Iris pigment epithelial cell (primary cell): Measurements from ENCODE around the gene GCAT.

Experiments used
- DNase-seq: peaks from one replicate; pipeline ENCODE4 v3.0.0-alpha.2; 2011; ENCODE audit warnings: low read depth

GCAT gene

DNA sequence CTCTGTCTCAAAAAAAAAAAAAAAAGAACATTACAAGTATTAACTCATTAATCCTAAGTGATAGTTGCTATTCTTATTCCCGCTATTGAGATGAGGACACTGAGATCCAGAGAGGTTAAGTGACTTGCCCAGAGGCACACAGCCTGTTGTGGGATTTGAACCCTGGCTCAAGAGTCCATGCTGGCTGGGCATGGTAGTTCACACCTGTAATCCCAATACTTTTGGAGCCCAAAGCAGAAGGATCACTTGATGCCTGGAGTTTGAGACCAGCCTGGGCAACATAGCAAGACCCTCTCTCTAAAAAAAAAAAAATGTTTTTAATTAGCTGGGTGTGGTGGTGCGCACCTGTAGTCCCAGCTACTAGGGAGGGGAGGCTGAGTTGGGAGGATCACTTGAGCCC is 4.1 kb downstream of the GCAT start:
- DNase-seq = no peak

DNA sequence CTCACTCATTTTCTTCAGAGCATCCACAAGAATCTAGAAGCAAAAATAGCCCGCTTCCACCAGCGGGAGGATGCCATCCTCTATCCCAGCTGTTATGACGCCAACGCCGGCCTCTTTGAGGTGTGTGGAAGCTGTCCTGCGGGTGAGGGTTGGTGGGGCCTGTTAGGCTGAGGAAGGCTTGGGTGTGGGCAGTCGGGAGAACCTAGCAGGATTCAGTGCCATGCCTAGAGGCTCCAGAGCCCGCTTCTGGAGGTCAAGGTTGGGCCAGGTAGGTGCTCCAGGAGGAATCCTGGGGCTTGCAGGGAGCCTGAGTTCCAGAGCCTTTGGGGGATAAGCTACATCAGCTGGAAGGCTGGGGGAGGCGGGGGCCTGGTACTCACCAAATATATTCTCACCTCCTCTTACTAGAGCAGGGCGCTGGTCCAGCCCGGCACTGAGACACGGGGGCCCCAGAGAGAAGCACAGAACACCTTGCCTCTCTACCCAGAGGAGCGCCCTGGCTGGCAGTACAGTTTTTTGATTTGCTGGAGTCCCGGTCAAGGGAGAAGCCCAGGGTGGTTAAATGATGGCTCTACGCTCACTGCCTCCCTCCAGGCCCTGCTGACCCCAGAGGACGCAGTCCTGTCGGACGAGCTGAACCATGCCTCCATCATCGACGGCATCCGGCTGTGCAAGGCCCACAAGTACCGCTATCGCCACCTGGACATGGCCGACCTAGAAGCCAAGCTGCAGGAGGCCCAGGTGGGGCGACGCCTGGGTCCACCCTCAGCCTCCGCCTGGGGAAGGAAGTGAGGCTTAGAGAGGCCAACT is 5.3 kb downstream of the GCAT start:
- no peak for DNase-seq

DNA sequence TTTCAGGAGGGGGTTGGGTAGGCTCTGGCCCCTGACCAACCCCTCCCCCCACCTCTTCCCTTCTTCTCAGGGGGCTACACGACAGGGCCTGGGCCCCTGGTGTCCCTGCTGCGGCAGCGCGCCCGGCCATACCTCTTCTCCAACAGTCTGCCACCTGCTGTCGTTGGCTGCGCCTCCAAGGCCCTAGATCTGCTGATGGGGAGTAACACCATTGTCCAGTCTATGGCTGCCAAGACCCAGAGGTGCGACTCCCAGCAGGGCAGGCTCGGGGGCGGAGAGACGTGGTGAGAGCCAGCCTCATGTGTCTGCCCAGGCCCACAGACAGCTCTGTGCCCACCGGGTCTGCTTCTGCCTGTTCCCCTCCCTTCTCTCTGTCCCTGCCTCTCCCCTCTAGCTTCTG is 7.9 kb downstream of the GCAT start:
- no peak for DNase-seq

DNA sequence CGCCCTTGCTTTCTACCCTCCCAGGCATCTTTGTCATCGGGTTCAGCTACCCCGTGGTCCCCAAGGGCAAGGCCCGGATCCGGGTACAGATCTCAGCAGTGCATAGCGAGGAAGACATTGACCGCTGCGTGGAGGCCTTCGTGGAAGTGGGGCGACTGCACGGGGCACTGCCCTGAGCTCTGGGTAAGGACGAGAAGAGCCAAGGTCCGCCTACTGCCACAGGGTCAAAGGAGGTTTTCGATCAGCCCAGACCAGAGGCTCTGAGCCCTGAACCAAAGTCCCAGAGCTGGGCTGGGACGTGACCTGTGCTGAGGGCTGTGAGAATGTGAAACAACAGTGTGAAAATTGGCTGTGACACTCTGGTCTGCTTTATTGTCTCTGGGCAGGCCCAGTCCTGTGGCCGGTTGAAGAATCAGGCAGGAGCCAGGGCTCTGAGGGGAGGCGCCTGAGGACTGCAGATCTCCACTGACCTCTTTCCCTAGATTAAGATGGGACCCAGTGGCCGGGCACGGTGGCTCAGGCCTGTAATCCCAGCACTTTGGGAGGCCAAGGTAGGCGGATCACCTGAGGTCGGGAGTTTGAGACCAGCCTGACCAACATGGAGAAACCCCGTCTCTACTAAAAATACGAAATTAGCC is 8.9 kb downstream of the GCAT start:
- DNase-seq = no peak

DNA sequence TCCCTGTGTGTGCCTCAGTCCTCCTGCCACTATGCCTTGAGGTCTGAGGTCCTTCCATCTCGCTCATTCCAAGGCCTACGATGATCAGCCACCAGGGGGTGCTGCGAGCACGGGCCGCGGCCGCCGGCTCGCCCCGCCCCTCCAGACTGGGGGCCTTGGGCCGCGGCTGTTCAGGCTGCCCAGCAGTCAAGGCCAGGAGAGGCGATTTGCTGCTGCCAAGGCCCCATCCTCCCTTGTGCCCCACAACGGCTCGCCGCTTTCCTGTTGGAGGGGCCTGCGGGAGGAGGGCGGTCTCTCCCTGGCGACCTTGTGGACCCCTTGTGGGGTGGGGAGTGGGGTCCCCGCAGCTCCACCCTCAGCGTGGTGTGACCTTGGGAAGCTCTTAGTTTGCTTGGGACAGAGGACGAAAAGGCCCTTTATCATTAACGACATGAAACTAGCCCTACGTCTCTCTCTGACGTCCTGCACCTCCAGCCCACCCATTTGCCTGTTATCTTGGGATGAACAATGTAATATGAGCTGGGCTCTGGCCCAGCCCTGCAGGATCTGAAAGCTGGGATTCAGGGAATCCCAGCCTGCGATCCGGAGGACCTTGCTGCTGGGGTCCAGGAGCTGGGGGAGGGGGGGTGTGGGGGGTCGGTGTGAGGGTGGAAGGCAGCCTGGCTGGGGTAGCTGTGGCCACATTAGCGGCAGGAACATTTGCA is 10.1 kb downstream of the GCAT start:
- peak; percentile 77 for DNase-seq

DNA sequence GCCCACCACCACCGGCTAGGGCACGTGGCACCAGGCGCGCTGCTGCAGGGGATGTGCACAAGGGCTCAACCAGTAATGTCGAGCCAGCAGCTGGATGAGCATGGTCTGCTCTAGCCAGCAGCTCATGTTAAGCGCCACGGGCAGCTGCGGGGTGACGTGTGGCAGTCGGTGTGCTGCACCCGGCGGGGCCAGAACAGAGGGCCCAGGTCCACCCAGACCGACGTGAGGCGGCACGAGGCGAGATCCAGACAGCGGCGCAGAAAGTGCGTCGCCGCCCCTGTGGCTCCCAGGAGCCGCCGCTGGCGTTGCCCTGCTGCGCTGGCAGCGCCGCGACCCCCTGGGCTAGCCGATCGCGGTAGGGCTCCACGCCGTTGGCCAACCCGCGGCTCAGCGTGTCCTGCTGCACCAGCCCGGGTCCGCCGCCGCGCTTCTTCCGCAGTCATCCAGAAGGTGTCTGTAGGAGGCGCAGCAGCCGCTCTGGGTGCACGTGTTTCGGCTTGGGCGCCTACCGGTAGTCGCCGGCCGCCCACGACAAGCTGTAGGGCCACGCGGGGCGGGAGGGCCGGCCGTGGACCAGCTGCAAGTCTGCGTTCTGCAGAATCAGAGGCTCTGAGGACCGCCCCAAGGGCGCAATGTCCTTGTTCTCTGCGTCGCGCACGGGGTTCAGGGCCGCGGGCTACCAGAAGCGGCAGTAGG is 10.8 kb downstream of the GCAT start:
- peak; percentile 63 for DNase-seq

DNA sequence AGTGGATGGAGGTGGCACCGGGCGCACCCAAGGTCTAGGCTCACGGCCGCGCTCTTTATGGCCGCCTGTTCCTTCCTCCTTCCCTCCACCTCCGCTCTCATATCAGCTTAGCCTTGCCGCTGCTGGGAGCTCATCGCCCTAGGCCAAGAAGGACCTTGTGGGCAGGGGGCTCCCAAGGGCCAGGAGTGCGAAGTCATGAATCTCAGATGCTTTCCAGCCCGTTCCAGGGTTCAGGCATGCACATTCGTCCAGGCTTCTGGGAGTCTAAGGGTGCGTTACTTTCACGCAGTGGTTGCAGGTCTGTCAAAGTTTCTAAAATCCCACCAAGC is 11.3 kb downstream of the GCAT start:
- DNase-seq = no peak

DNA sequence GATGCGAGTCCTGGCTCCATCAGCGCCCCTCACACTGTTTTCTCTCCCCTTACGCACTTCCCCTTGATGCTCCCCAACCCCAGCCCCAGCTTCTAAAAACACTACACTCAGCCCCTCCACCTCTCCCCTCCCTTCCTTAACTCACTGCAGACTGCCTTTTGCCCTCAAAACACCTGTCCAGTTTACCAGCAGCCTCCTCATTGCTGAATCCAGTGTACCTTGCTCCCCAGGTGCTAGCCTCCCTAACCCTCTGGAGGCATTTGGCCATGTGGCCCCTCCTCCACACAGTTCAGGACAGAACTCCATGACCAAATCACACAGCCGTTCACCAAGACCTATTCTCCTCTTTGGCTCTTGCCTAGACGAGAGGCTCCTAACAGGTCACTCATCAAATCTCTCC is 12.6 kb downstream of the GCAT start:
- no peak for DNase-seq

DNA sequence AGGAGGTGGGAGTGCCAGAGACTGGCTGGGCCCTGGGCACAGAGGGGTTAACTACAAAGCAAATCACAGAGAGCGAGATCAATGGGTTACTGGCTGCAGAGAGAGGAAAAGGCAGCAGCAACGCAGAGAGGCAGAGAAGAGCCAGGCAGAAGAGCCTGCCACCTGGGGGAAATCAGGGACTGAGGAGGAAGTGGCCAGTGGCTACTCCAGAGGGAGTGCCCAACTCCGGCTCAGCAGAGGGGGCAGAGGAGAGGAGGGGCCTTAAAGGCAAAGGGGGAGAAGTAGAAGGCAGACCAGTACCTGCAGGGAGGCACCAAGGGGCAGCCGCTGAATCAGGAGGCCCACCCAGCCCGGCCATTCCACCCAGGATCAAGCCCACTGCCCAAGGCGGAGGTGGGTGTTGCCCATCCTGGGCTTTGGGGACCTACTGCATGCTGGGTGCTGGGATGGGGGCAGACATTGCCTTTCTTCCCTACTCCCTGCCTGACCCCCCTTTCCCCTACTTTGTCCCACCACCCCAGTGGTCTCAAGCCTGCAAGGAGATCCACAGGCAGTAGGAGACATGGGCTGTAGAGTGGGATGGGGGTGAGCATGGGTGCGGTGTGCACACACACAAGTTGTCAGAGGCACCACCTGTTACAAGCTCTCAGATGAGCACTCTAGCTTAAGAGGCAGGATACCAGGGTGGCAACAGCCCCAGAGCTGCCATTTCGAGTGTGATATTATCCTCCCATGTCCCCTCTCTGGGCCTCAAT is 14.5 kb downstream of the GCAT start:
- no peak for DNase-seq

DNA sequence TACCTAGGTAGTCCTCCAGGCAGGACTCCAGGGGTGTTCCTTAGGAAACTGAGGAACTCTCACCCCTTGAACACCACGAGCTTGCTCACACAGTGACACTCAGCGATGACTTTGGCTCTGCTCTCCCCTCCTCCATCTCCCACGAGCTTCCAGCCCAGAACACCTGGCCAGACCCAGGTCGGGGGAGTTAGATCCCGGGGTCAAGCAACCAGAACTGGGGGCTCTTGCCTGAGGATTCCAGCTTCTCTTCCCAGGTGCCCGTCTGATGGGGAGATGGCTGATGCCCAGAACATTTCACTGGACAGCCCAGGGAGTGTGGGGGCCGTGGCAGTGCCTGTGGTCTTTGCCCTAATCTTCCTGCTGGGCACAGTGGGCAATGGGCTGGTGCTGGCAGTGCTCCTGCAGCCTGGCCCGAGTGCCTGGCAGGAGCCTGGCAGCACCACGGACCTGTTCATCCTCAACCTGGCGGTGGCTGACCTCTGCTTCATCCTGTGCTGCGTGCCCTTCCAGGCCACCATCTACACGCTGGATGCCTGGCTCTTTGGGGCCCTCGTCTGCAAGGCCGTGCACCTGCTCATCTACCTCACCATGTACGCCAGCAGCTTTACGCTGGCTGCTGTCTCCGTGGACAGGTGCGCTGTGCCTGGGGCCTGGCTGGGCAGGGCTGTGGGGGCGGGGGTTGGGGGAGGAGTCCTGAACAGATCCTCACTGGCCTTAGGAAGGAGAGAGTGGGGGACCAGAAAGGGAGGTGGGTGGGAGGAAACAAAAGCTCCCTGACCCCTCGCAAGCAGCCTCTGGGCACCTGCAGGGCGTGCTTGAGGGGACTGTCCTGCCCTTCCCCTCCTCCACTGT is 15.6 kb downstream of the GCAT start, which contains the start of gene GALR3:
GALR3 (plus strand) TSS at position 249 of the 852 bp plus-strand sequence; CDS start at position 274, 25 bp downstream.
- no peak for DNase-seq

DNA sequence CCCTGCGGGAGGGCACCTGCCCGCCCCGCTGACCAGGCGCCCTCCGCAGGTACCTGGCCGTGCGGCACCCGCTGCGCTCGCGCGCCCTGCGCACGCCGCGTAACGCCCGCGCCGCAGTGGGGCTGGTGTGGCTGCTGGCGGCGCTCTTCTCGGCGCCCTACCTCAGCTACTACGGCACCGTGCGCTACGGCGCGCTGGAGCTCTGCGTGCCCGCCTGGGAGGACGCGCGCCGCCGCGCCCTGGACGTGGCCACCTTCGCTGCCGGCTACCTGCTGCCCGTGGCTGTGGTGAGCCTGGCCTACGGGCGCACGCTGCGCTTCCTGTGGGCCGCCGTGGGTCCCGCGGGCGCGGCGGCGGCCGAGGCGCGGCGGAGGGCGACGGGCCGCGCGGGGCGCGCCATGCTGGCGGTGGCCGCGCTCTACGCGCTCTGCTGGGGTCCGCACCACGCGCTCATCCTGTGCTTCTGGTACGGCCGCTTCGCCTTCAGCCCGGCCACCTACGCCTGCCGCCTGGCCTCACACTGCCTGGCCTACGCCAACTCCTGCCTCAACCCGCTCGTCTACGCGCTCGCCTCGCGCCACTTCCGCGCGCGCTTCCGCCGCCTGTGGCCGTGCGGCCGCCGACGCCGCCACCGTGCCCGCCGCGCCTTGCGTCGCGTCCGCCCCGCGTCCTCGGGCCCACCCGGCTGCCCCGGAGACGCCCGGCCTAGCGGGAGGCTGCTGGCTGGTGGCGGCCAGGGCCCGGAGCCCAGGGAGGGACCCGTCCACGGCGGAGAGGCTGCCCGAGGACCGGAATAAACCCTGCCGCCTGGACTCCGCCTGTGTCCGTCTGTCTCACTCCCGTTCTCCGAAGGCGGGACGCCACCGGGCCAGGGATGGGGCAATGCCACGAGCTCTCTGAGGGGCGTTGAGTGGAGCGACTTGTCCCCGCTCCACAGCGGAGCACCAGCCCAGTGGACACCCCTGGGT is 17.2 kb downstream of the GCAT start:
- DNase-seq = peak; percentile 53

DNA sequence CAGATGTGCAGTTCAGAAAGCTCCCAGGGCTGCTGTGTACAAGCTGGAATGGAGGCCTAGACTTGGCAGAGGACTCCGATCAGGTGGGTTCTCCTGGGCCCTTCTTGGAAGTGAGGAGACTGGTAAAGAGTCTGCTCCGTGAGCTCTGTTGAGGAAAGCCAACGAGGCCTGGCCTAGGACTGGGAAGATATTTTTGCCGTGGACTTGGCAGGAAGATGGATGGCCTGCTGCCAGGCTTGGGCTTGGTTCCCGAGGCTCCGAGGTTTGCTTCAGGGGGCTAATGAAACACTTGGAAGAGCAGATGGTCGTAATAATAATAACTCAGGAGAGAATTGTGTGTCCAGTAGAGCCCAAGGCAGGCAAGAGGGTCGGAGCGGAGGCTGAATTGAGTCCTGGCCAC is 19.3 kb downstream of the GCAT start:
- DNase-seq = no peak

DNA sequence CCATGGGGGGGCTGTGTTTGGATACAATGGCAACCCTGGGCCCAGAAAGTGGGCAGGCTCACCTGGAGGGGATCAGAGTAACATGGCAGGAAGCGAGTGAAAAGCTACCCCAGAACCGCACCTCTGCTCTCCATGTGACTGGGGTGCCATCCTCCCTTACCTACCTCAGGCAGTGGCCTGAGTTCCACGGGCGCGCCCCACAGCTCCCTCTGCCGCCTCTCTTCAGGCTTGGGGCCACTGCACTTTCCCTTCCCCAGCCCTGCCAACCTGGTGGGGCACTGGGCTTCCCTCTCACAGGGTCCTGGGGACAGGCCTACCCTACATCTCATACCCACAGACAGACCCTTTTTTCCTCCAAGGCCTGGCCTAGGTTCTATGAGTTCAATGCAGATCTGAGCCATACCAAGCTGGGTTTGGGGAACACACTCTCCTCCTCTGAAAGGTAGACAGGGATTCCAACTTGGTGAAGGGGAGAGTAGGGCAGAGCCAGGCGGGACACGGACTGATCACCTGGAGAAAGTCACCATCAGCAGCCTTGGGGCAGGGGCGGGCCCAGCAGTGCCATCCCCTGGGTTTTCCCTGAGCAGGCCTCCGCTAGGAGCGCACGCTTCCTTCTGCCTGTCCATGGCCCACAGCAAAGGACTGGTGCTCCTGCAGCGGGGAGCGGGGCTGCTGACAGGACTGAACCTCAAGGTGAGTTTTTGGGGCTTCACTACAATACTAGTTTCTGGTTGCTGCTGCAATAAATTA is 22.5 kb downstream of the GCAT start:
- no peak for DNase-seq

DNA sequence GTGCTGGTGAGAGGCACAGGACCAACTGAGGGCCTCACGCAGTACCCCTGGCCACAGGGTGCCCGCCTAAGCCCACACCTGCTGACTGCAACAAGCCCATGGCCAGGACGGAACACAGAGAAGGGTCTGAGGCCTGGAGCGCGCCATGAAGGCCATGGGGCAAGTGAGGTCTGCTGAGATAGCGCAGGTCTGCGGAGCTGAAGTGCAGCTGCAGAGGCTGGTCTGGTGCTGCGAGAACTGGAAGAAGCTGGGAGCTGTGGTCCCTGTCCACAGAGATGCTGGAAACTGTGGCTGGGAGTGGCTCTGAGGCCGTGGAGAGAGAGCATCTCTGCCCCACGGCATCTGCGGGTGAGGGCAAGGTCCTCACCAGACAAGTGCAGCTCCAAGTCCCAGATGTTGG is 23.7 kb downstream of the GCAT start:
- DNase-seq = no peak

DNA sequence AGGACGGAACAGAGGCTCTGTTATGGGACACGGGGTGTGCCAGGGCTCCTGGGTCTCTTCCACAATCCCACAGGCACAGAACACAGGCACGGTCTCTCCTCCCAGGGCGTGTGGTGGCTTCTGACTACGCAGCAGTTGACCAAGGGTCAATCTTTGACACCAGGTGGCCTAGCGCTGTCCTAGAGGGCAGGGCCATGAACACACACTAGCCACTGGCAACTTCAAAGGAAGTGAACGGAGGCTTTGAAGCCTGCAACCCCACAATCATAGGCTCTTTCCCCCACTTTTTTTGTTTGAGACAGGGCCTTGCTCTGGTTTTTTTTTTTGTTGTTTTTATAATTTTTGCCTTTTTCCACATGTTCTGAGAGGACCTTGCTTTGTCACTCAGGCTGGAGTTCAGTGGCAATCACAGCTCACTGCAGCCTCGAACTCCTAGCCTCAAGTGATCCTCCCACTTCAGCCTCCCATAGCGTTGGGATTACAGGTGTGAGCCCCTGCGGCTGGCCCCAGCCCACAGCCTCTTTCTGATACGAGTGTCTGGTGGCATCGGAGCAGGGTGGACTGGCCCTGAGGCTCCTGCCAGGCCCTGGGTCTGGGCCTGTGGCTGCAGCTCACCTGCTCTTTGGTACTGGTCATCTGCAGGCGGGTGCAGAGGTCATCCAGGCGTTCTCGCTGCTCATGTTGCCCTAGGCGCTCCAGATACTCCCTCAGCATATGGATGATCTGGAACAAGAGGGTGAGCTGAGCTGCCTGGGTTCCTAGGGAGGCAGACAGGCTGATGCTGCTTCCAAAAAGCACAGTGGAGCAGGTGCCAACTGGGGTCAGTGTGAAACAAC is 24.5 kb downstream of the GCAT start:
- DNase-seq = no peak

DNA sequence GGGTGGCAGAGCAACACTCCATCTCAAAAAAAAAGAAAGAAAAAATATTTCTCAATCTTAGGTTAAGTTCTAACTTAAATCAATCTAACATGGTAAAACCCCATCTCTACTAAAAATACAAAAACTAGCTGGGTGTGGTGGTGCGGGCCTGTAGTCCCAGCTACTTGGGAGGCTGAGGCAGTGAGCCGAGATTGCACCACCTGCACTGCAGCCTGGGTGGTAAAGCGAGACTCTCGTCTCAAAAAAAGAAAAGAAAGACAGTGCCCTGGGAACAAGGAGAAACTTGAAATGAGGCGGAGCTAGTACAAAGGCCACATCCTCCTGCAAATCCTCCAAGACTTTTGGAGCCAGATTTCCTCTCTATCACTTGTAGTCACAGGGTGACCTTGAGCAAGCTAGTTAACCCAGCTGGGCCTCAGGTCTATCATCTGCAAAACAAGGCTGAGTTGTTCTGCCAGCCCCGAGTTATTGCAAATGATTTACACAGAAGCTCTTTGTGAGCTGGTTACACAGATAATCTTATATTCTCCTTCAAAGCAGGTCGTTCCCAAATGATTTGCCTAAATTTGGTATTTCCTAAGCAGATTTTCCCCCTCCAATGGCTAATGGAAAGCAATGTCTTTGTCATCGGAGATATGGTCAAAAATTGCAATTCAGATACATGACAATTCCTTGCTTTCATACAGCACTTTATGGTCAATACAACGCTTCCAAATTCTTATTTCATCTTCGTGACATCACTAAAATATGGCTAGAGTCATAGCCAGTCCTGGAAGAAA is 34.5 kb downstream of the GCAT start:
- DNase-seq = no peak

DNA sequence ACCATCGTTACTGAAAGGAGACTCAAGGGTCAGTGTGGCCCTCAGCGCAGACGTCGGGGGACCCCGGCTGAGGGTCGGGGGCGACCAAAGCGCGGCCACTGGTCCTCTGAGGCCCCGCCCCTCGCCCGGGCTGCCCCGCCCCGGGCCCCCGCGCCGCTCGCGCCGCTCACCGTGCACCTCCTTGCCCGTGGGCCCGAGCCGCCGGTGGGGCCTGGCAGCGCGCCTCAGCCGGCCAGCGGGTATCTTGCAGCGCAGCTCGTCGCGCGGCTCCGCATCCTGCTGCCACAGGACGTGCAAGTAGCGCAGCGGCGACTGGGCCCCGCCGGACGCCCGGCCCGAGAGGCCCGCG is 36.0 kb downstream of the GCAT start:
- DNase-seq = no peak
